NOMO-1 (cell line): Measurements from ENCODE around the gene DLEC1.
"Not testable (repeated sequence)": the region's sequence is repeated elsewhere in the genome, so short reads cannot be mapped to it uniquely, and the experiment has no call there.

Experiments used
- DNase-seq, 2 experiments: peaks; one replicate each; lab custom pipeline; 2025; ENCODE audit not compliant: unreplicated experiment in 2 of 2; lab: John Stamatoyannopoulos, UW

DLEC1 gene

GRCh38 chr3:38033586-38033985, 5.4 kb upstream of the DLEC1 start:
- DNase-seq: not testable (repeated sequence)

DNA sequence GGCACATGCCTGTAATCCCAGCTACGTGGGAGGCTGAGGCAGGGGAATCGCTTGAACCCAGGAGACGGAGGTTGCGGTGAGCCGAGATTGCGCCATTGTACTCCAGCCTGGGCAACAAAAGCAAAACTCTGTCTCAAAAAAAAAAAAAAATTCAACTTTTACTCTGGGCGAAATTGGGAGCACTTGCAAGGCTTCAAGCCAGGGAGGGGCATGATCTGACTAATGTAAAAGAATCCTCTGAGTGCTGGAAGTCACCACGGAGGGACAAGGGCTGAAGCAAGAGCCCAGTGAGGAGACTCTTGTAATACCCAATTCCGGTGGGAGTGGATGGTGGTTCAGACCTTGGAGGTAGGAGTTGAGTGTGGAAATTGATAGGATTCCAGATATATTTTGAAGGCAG, 4.7 kb upstream of the DLEC1 start:
- DNase-seq: not testable (repeated sequence)

DNA sequence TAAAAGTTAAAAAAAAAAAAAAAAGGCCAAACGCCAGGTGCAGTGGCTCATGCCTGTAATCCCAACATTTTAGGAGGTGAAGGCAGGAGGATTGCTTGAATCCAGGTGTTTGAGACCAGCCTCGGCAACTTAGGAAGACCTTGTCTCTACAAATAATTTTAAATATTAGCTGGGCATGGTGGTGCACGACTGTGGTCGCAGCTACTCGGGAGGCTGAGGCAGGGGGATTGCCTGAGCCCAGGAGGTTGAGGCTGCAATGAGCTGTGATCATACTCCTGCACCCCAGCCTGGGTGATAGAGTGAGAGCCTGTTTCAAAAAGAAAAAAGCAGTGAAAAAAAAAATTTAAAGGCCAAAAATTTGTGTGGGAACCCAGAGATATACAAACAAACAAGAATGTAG, 2.7 kb upstream of the DLEC1 start:
- no peak for DNase-seq

DNA sequence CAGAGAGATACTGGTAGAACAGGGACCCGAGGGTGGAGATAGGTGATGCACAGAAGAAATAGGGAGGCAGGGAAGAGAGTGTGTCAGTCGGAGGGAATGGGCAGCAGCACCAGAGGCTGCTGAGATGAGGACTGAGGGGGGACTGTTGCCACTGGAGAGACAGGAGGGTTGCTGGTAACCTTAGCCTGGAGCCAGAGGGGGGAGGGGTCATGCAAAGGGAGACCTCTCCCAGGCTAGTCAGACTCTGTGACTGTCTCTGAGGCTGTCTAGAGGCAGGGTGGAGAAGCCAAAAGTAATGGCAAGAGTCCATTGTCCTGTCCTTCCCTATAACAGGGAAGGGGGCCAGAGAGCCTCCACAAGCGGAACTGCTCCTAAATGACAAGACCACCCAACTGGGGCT, 2.1 kb upstream of the DLEC1 start:
- no peak for DNase-seq

GRCh38 chr3:38038447-38038911, 529 bp upstream of the DLEC1 start:
- DNase-seq: no peak

DNA sequence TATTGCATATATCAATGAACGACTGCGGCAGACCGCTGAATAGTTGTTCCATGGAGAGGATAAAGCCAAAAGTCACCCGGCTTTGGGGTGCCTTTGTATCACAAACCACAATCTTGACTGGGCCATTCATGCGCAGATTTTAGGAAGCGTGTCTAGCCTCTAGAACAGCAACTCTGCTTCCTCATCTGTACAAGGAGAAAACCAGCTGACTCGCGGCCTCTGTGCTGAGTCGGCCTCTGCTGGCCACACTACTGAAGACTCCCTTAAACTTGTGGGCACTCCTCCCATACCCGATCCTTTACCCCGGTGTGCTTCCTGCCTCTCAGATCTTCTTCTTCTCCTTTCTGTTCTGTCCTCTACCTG, 872 bp downstream of the DLEC1 start:
- DNase-seq: peak; percentile 86 to 88

DNA sequence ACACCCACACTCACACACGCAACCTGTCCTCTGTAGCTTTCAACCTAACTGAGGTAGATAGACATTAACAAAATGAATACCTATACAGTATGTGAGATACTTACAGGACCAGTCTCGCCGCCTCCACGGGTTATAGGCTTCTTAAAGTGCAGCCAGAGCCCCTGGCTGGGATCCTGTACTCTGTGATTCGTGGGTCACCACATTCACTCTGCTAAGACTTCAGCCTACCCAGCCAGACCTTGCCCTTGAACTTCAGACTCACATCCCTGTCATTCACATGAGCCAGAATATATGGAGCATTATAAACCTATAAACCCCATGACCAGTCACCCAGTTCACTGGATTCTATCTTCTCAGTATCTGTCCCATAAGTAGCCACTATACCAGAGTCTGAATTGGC, 1.4 kb downstream of the DLEC1 start:
- no peak for DNase-seq

DNA sequence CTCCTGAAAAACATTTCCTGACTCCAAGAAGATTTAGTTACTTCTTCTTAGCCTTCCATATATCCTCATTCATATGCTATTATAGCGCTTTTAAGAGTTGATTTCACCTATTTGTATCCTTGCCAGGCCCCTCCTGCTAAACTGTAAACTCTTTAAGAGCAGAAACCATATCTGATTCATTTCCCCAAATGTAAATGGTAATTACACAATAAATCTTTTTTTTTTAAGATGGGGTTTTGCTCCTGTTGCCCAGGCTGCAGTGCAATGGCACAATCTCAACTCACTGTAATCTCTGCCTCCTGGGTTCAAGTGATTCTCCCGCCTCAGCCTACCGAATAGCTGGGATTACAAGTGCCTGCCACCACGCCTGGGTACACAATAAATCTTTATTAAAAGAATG, 4.5 kb downstream of the DLEC1 start:
- peak; percentile 38 to 43 for DNase-seq

DNA sequence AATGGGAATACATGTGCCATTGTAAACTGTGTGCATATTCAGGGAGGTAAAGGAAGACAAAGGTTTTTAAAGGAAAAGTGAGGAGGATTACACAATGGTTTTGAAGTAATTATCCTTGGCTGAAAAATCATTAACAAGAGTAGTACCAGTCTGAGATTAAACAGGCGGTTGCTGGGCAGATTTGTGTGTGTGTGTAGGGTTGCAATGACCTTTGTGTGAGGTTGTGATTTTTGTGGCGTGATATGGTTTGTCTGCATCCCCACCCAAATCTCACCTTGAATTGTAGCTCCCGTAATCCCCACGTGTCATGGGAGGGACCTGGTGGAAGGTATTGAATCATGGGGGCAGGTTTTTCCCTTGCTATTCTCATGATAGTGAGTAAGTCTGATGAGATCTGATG, 7.0 kb downstream of the DLEC1 start:
- DNase-seq: no peak

- DNase-seq: no peak
Observed at GRCh38 chr3:38046821-38047220, 7.8 kb downstream of the DLEC1 start.

- no peak for DNase-seq
Observed at GRCh38 chr3:38047896-38048295, 8.9 kb downstream of the DLEC1 start.

DNA sequence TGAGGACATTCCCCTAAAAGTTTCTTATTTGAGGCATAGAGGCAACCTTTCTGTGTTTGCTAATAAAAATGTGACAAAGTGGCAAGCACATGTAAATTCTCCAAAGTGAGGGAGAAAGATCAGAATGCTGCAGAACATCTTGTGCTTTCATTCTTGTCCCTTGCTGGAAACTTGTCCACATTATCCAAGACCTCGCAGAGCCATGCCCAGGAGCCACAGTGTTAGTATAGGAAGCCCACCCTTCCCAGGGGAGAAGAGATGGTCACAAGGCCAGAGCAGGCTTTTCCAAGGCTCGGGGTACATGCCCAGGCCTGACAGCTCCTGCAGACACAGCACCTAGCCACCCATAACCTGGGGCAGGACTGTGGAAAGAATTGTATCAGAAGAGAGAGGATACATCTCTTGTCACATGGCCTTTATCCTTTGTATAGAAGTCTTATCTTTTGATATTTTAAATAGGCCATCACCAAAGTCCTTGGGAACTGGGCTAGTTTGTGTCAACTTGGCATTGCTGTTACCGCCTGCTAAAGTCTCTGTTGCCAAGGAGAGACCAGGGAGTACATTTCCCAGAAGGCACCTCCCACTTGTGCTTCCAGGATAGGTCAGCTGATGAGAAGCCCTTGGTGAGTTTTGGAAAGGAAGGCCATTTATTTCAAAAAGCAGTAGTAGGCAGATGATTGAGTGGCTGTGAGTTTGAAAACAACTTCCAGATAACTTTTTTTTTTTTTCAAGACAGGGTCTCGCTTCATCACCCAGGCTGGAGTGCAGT, 10.5 kb downstream of the DLEC1 start:
- DNase-seq: no peak

GRCh38 chr3:38051131-38051530, 12.1 kb downstream of the DLEC1 start:
- no peak for DNase-seq

- not testable (repeated sequence) for DNase-seq
Observed at GRCh38 chr3:38053286-38053685, 14.3 kb downstream of the DLEC1 start.

GRCh38 chr3:38053813-38054498, 14.9 kb downstream of the DLEC1 start:
- not testable (repeated sequence) for DNase-seq

GRCh38 chr3:38054499-38055001, 15.5 kb downstream of the DLEC1 start:
- no peak for DNase-seq

- no peak for DNase-seq
Observed at GRCh38 chr3:38059148-38059547, 20.1 kb downstream of the DLEC1 start.

DNA sequence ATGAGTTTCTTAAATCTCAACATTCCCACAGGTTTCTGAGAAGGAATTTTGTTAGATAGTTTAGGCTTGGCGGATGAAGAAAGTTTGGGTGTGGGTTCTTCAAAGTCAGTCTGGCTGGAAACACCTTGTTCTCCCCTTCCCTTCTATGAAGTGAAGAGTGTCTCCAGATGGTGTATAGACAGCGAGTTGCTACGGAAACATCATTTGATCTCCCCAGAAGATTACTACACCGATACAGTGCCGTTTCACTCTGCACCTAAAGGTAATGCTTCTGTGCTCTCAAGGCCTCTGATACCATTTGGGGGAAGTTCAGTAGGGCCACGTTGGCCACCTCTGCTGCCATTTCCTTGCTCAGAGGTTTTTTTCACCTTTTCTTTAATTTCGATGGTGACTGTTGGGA, 20.6 kb downstream of the DLEC1 start:
- no peak for DNase-seq

DNA sequence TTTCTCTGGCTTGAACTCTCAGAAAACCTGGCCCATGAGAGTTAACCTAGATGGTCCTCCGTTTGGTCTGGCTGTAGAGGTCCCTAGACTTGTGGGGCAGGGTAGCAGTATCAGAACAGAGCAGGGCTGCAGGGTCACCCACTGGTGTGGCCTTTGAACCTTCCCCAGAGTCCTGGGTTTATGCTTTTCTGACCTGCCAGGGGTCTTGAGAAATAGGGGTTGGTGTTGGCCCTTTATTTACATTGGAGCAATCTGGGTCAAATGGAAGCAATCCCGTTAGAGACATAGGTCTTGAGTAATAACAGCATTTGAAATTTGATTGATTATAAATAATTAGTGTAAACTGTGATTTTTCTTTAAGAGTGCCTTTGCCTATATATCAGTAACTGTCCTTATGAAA, 23.8 kb downstream of the DLEC1 start:
- no peak for DNase-seq

- not testable (repeated sequence) for DNase-seq
Observed at GRCh38 chr3:38064453-38064852, 25.4 kb downstream of the DLEC1 start.

- DNase-seq: peak in 1 of 2 experiments; percentile 19
Observed at GRCh38 chr3:38067508-38068233, 28.7 kb downstream of the DLEC1 start.
